ENCODE measurements around the gene ACSL1. TPM values are rescaled to one million over a fixed set of nuclear protein-coding genes. Genes with fewer than 3 reads are reported as not detected.

ACSL1 gene
- total and polyA plus RNA-seq, 9 of the 15 experiments (the other 6 are each of a cell fraction or from before 2014, with no cell fraction given), result 6.7 to 24.1 (median 15.0) TPM

- TF ChIP-seq KDM1A (IDR thresholded peaks at IDR 0.05) (peak; percentile 39 to 41; a peak in 2 of 4 replicates), E2F5 (CRISPR knock-in tag; IDR thresholded peaks at IDR 0.05) (no peak), RBBP5 (IDR thresholded peaks at IDR 0.05; ENCODE audit: borderline replicate concordance, insufficient read depth, low read length, poor library complexity, severe bottlenecking) (peak; percentile 37), NR2C1 (IDR thresholded peaks at IDR 0.05) (peak; percentile 91), NR2C1 (tag; IDR thresholded peaks at IDR 0.05) (peak; percentile 94), ETV6 (IDR thresholded peaks at IDR 0.05; ENCODE audit: borderline replicate concordance in 1 of 2, low read depth in 2 of 2, low read length in 1 of 2) (no peak), ETV6 (CRISPR knock-in tag; IDR thresholded peaks at IDR 0.05; ENCODE audit: borderline replicate concordance) (no peak), ZNF589 (CRISPR knock-in tag; IDR thresholded peaks at IDR 0.05; ENCODE audit: low read depth) (no peak), RNF2 (IDR thresholded peaks at IDR 0.05) (no peak), ZKSCAN1 (IDR thresholded peaks at IDR 0.05; ENCODE audit: low read depth, low read length) (no peak), SRF (CRISPR knock-in tag; IDR thresholded peaks at IDR 0.05) (peak in 1 of 2 experiments; percentile 57; a peak in 1 of 4 replicates), CCNT2 (IDR thresholded peaks at IDR 0.05; ENCODE audit: borderline replicate concordance, extremely low read depth, insufficient read length, low read depth, low read length) (no peak), SMARCA4 (IDR thresholded peaks at IDR 0.05) (peak; percentile 74), FOXJ2 (tag; IDR thresholded peaks at IDR 0.05) (no peak), ZNF830 (CRISPR knock-in tag; IDR thresholded peaks at IDR 0.05) (no peak), RBM15 (IDR thresholded peaks at IDR 0.05; ENCODE audit: insufficient read depth, low read length) (no peak), ATF1 (CRISPR knock-in tag; IDR thresholded peaks at IDR 0.05) (no peak), ATF1 (tag; IDR thresholded peaks at IDR 0.05) (no peak), ARID1B (IDR thresholded peaks at IDR 0.05) (peak; percentile 79), RCOR1 (IDR thresholded peaks at IDR 0.05; ENCODE audit: borderline replicate concordance in 1 of 2, low read depth in 2 of 2, low read length in 2 of 2) (peak in 1 of 2 experiments; percentile 73; a peak in 2 of 4 replicates), NEUROD1 (IDR thresholded peaks at IDR 0.05; ENCODE audit: borderline replicate concordance, low read depth, low read length, partially characterized antibody) (no peak)
- TF ChIP-seq, protein P1, sequence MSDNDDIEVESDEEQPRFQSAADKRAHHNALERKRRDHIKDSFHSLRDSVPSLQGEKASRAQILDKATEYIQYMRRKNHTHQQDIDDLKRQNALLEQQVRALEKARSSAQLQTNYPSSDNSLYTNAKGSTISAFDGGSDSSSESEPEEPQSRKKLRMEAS (CRISPR knock-in tag; IDR thresholded peaks at IDR 0.05), result 0 out of 2 replicates have a peak, but pooled peaks have one; percentile 28
- TF ChIP-seq, protein P2, sequence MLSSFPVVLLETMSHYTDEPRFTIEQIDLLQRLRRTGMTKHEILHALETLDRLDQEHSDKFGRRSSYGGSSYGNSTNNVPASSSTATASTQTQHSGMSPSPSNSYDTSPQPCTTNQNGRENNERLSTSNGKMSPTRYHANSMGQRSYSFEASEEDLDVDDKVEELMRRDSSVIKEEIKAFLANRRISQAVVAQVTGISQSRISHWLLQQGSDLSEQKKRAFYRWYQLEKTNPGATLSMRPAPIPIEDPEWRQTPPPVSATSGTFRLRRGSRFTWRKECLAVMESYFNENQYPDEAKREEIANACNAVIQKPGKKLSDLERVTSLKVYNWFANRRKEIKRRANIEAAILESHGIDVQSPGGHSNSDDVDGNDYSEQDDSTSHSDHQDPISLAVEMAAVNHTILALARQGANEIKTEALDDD (IDR thresholded peaks at IDR 0.05), result peak; percentile 46; the same call in 1 of the 2 replicates
- TF ChIP-seq, protein P3, sequence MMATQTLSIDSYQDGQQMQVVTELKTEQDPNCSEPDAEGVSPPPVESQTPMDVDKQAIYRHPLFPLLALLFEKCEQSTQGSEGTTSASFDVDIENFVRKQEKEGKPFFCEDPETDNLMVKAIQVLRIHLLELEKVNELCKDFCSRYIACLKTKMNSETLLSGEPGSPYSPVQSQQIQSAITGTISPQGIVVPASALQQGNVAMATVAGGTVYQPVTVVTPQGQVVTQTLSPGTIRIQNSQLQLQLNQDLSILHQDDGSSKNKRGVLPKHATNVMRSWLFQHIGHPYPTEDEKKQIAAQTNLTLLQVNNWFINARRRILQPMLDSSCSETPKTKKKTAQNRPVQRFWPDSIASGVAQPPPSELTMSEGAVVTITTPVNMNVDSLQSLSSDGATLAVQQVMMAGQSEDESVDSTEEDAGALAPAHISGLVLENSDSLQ (IDR thresholded peaks at IDR 0.05), result peak; percentile 44
These were observed 10.5 kb downstream of the ACSL1 start (continued) for GRCh38 chr4:184815046-184815877.

Data from K562 (cell line).